GM12874 (cell line): ENCODE measurements around the gene MUC5B.

ENCODE experiments used
- CTCF ChIP-seq: IDR thresholded peaks from 2 replicates; pipeline ENCODE4 v1.5.1; 2011; ENCODE audit warnings: low read depth, mild to moderate bottlenecking, control low read depth, low read length, moderate library complexity; ENCODE audit not compliant: insufficient read depth

Gene MUC5B

GRCh38 chr11:1197431-1197885 lies 25.4 kb upstream of the MUC5B start:
- TF ChIP-seq CTCF = no peak

GRCh38 chr11:1197886-1198560 lies 24.8 kb upstream of the MUC5B start:
- no peak for TF ChIP-seq CTCF

- TF ChIP-seq CTCF = no peak
Observed at GRCh38 chr11:1198561-1199240, 24.2 kb upstream of the MUC5B start.

GRCh38 chr11:1199241-1199750 lies 23.6 kb upstream of the MUC5B start:
- no peak for TF ChIP-seq CTCF

GRCh38 chr11:1199751-1200610 lies 22.9 kb upstream of the MUC5B start:
- no peak for TF ChIP-seq CTCF

- no peak for TF ChIP-seq CTCF
Observed at GRCh38 chr11:1200611-1201191, 22.2 kb upstream of the MUC5B start.
